NCI-H2029 (cell line): Measurements from ENCODE around the gene TMEM44.
A peak's percentile ranks its signal among the peaks of the same experiment; 100 is the strongest.
"Not testable (repeated sequence)": the region's sequence is repeated elsewhere in the genome, so short reads cannot be mapped to it uniquely, and the experiment has no call there.

Source experiments
- DNase-seq: peaks from one replicate; lab custom pipeline; 2025; lab: John Stamatoyannopoulos, UW

The TMEM44 gene

GRCh38 chr3:194640829-194641228 lies 7.6 kb upstream of the TMEM44 start:
- no peak for DNase-seq

- no peak for DNase-seq
Observed at GRCh38 chr3:194638991-194639605, 5.9 kb upstream of the TMEM44 start.

- DNase-seq = no peak
Observed at GRCh38 chr3:194637541-194638400, 4.6 kb upstream of the TMEM44 start.

- no peak for DNase-seq
Observed at GRCh38 chr3:194637066-194637465, 3.8 kb upstream of the TMEM44 start.

- peak; percentile 55 for DNase-seq
Observed at GRCh38 chr3:194632809-194633348, 340 bp downstream of the TMEM44 start.

- DNase-seq = no peak
Observed at GRCh38 chr3:194632226-194632808, 902 bp downstream of the TMEM44 start.

- no peak for DNase-seq
Observed at GRCh38 chr3:194631696-194632095, 1.5 kb downstream of the TMEM44 start.

- DNase-seq = not testable (repeated sequence)
Observed at GRCh38 chr3:194630681-194631080, 2.5 kb downstream of the TMEM44 start.

GRCh38 chr3:194624956-194625355 lies 8.3 kb downstream of the TMEM44 start:
- no peak for DNase-seq

- DNase-seq = no peak
Observed at GRCh38 chr3:194623449-194624290, 9.5 kb downstream of the TMEM44 start.

- no peak for DNase-seq
Observed at GRCh38 chr3:194622621-194623340, 10.4 kb downstream of the TMEM44 start.

GRCh38 chr3:194621947-194622346 lies 11.3 kb downstream of the TMEM44 start:
- no peak for DNase-seq

GRCh38 chr3:194620196-194620595 lies 13.0 kb downstream of the TMEM44 start:
- DNase-seq = no peak

- DNase-seq = no peak
Observed at GRCh38 chr3:194619741-194620140, 13.5 kb downstream of the TMEM44 start.

GRCh38 chr3:194618858-194619608 lies 14.2 kb downstream of the TMEM44 start:
- no peak for DNase-seq

GRCh38 chr3:194617827-194618226 lies 15.4 kb downstream of the TMEM44 start:
- DNase-seq = no peak

GRCh38 chr3:194617143-194617671 lies 16.0 kb downstream of the TMEM44 start:
- DNase-seq = no peak

- no peak for DNase-seq
Observed at GRCh38 chr3:194615226-194615625, 18.0 kb downstream of the TMEM44 start.

- no peak for DNase-seq
Observed at GRCh38 chr3:194612221-194612620, 21.0 kb downstream of the TMEM44 start.

- no peak for DNase-seq
Observed at GRCh38 chr3:194610689-194611088, 22.5 kb downstream of the TMEM44 start.
